Measurements from ENCODE around the gene PRKN. TPM values are rescaled to one million over a fixed set of nuclear protein-coding genes. Genes with fewer than 3 reads are reported as not detected.

The PRKN gene
- total and polyA plus RNA-seq, 2 experiments from 2014 or later: 0.10 to 0.84 TPM

DNA sequence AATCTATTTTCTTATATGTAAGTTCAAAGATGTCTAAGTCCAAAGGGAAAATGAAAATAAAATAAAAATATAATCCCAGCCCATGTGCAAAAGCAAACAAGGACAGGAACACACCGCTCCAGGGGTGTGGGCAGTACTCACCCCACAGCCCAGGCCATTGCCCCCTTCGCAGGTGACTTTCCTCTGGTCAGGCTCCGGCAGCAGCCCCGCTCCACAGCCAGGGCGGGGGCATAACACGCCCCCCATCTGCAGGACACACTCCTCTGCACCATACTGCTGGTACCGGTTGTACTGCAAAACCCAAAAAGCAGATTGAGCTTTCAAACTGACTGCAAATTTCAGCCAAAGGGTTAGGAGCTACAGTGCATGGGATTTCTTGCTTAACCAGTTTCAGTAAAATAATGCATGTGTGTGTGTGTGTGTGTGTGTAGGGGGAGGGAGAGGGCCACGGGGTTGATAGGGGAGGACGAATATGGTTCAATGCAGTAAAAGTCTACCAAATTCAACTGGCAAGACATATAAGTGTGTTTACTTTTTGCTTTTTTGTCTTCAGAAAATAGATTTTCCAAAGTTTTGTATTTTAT, 1178.8 kb downstream of the PRKN start:
- no peak for TF ChIP-seq EZH2phosphoT487 (IDR thresholded peaks at IDR 0.05; ENCODE audit: unreplicated experiment)
- no peak for TF ChIP-seq ZNF114 (CRISPR knock-in tag; IDR thresholded peaks at IDR 0.05)
- TF ChIP-seq, protein P1, sequence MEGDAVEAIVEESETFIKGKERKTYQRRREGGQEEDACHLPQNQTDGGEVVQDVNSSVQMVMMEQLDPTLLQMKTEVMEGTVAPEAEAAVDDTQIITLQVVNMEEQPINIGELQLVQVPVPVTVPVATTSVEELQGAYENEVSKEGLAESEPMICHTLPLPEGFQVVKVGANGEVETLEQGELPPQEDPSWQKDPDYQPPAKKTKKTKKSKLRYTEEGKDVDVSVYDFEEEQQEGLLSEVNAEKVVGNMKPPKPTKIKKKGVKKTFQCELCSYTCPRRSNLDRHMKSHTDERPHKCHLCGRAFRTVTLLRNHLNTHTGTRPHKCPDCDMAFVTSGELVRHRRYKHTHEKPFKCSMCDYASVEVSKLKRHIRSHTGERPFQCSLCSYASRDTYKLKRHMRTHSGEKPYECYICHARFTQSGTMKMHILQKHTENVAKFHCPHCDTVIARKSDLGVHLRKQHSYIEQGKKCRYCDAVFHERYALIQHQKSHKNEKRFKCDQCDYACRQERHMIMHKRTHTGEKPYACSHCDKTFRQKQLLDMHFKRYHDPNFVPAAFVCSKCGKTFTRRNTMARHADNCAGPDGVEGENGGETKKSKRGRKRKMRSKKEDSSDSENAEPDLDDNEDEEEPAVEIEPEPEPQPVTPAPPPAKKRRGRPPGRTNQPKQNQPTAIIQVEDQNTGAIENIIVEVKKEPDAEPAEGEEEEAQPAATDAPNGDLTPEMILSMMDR (conservative IDR thresholded peaks at IDR 0.05; ENCODE audit: low read depth in 2 of 2): no peak
- TF ChIP-seq JUNB (IDR thresholded peaks at IDR 0.05; ENCODE audit: unreplicated experiment): no peak
- no peak overlapping the region for H3K27ac ChIP-seq (ENCODE audit: low read depth)
- Mint-ChIP-seq H3K27ac (no peak overlapping the region), H3K27me3 (ENCODE audit: insufficient read depth, low read depth, poor library complexity) (peaks cover 3% of the 10 kb centered on the region), H3K36me3 (ENCODE audit: low read depth) (peaks cover 2% of the 10 kb centered on the region; the same call in 2 of the 3 replicates), H3K4me3 (no peak overlapping the region), H3K9me3 (peaks cover 12% of the 10 kb centered on the region), H3K4me1 (peaks cover 22% of the 10 kb centered on the region)
- no peaks in the 10 kb centered on the region for H3K36me3 ChIP-seq (ENCODE audit: insufficient read depth)
- ATAC-seq: no peak
- peaks cover 8% of the 10 kb centered on the region for H3K9me2 ChIP-seq (ENCODE audit: insufficient read depth)
- 0 out of 2 replicates have a peak, but pooled peaks cover 2% of the 10 kb centered on the region for H3K4me1 ChIP-seq (ENCODE audit: insufficient read depth)
- H3F3A ChIP-seq (replicated peaks; ENCODE audit: low read depth): no peaks in the 10 kb centered on the region
- H3K4me2 ChIP-seq: no peak overlapping the region
- H2AFZ ChIP-seq: no peak overlapping the region
- H3K79me2 ChIP-seq (replicated peaks; ENCODE audit: insufficient read depth): no peaks in the 10 kb centered on the region
- no peak overlapping the region for H3K4me3 ChIP-seq
- no peak for DNase-seq (ENCODE audit: low spot score)
- H3K27me3 ChIP-seq (ENCODE audit: insufficient read depth): no peaks in the 10 kb centered on the region
- no peaks in the 10 kb centered on the region for H4K20me1 ChIP-seq (replicated peaks; ENCODE audit: insufficient read depth)

DNA sequence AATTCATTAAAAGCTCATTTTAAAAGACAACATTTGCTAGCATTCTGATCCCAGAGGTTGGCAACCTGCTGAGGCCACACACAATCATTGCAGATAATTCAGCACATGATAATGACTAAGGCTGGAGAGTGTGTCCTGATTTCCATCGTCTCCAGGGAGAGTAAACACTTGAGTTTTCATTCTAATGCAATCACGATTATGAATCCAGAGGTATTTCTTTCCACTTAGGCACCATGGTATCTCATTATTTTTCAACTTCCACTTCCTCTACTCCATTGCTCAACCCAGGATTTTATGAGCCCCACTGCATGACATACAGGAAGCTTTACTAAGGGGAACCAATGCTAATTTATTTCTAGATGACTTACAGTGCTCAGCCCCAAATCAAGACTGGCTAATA, 1179.9 kb downstream of the PRKN start:
- Histone ChIP-seq H3F3A (replicated peaks; ENCODE audit: low read depth) (no peaks in the 10 kb centered on the region), H2AFZ (peak overlapping the region; percentile 44; the same call in 1 of the 2 replicates), H3K4me1 (ENCODE audit: insufficient read depth) (0 out of 2 replicates have a peak, but pooled peaks cover 2% of the 10 kb centered on the region), H4K20me1 (replicated peaks; ENCODE audit: insufficient read depth) (no peaks in the 10 kb centered on the region), H3K27ac (ENCODE audit: low read depth) (no peak overlapping the region), H3K36me3 (ENCODE audit: insufficient read depth) (no peaks in the 10 kb centered on the region), H3K4me3 (no peak overlapping the region), H3K27me3 (ENCODE audit: insufficient read depth) (no peaks in the 10 kb centered on the region), H3K79me2 (replicated peaks; ENCODE audit: insufficient read depth) (no peaks in the 10 kb centered on the region), H3K4me2 (no peak overlapping the region), H3K9me2 (ENCODE audit: insufficient read depth) (peaks cover 8% of the 10 kb centered on the region; the same call in 1 of the 2 replicates)
- ATAC-seq (no peak), DNase-seq (ENCODE audit: low spot score) (no peak)
- Mint-ChIP-seq H3K4me3 (no peak overlapping the region), H3K36me3 (ENCODE audit: low read depth) (no peaks in the 10 kb centered on the region), H3K9me3 (peaks cover 5% of the 10 kb centered on the region; the same call in 2 of the 3 replicates), H3K4me1 (peaks cover 22% of the 10 kb centered on the region), H3K27me3 (ENCODE audit: insufficient read depth, low read depth, poor library complexity) (peaks cover 3% of the 10 kb centered on the region), H3K27ac (no peak overlapping the region)
- TF ChIP-seq STAT1 (IDR thresholded peaks at IDR 0.05; ENCODE audit: unreplicated experiment): no peak
- TF ChIP-seq ZNF331 (CRISPR knock-in tag; IDR thresholded peaks at IDR 0.05; ENCODE audit: low read depth): no peak
- TF ChIP-seq, protein P2, sequence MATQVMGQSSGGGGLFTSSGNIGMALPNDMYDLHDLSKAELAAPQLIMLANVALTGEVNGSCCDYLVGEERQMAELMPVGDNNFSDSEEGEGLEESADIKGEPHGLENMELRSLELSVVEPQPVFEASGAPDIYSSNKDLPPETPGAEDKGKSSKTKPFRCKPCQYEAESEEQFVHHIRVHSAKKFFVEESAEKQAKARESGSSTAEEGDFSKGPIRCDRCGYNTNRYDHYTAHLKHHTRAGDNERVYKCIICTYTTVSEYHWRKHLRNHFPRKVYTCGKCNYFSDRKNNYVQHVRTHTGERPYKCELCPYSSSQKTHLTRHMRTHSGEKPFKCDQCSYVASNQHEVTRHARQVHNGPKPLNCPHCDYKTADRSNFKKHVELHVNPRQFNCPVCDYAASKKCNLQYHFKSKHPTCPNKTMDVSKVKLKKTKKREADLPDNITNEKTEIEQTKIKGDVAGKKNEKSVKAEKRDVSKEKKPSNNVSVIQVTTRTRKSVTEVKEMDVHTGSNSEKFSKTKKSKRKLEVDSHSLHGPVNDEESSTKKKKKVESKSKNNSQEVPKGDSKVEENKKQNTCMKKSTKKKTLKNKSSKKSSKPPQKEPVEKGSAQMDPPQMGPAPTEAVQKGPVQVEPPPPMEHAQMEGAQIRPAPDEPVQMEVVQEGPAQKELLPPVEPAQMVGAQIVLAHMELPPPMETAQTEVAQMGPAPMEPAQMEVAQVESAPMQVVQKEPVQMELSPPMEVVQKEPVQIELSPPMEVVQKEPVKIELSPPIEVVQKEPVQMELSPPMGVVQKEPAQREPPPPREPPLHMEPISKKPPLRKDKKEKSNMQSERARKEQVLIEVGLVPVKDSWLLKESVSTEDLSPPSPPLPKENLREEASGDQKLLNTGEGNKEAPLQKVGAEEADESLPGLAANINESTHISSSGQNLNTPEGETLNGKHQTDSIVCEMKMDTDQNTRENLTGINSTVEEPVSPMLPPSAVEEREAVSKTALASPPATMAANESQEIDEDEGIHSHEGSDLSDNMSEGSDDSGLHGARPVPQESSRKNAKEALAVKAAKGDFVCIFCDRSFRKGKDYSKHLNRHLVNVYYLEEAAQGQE (IDR thresholded peaks at IDR 0.05; ENCODE audit: unreplicated experiment): no peak
- TF ChIP-seq, protein P3, sequence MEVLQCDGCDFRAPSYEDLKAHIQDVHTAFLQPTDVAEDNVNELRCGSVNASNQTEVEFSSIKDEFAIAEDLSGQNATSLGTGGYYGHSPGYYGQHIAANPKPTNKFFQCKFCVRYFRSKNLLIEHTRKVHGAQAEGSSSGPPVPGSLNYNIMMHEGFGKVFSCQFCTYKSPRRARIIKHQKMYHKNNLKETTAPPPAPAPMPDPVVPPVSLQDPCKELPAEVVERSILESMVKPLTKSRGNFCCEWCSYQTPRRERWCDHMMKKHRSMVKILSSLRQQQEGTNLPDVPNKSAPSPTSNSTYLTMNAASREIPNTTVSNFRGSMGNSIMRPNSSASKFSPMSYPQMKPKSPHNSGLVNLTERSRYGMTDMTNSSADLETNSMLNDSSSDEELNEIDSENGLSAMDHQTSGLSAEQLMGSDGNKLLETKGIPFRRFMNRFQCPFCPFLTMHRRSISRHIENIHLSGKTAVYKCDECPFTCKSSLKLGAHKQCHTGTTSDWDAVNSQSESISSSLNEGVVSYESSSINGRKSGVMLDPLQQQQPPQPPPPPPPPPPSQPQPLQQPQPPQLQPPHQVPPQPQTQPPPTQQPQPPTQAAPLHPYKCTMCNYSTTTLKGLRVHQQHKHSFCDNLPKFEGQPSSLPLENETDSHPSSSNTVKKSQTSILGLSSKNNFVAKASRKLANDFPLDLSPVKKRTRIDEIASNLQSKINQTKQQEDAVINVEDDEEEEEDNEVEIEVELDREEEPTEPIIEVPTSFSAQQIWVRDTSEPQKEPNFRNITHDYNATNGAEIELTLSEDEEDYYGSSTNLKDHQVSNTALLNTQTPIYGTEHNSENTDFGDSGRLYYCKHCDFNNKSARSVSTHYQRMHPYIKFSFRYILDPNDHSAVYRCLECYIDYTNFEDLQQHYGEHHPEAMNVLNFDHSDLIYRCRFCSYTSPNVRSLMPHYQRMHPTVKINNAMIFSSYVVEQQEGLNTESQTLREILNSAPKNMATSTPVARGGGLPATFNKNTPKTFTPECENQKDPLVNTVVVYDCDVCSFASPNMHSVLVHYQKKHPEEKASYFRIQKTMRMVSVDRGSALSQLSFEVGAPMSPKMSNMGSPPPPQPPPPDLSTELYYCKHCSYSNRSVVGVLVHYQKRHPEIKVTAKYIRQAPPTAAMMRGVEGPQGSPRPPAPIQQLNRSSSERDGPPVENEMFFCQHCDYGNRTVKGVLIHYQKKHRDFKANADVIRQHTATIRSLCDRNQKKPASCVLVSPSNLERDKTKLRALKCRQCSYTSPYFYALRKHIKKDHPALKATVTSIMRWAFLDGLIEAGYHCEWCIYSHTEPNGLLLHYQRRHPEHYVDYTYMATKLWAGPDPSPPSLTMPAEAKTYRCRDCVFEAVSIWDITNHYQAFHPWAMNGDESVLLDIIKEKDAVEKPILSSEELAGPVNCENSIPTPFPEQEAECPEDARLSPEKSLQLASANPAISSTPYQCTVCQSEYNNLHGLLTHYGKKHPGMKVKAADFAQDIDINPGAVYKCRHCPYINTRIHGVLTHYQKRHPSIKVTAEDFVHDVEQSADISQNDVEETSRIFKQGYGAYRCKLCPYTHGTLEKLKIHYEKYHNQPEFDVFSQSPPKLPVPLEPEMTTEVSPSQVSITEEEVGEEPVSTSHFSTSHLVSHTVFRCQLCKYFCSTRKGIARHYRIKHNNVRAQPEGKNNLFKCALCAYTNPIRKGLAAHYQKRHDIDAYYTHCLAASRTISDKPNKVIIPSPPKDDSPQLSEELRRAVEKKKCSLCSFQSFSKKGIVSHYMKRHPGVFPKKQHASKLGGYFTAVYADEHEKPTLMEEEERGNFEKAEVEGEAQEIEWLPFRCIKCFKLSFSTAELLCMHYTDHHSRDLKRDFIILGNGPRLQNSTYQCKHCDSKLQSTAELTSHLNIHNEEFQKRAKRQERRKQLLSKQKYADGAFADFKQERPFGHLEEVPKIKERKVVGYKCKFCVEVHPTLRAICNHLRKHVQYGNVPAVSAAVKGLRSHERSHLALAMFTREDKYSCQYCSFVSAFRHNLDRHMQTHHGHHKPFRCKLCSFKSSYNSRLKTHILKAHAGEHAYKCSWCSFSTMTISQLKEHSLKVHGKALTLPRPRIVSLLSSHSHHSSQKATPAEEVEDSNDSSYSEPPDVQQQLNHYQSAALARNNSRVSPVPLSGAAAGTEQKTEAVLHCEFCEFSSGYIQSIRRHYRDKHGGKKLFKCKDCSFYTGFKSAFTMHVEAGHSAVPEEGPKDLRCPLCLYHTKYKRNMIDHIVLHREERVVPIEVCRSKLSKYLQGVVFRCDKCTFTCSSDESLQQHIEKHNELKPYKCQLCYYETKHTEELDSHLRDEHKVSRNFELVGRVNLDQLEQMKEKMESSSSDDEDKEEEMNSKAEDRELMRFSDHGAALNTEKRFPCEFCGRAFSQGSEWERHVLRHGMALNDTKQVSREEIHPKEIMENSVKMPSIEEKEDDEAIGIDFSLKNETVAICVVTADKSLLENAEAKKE (CRISPR knock-in tag; IDR thresholded peaks at IDR 0.05): no peak
- TF ChIP-seq EZH2 (IDR thresholded peaks at IDR 0.05; ENCODE audit: low read depth, unreplicated experiment): no peak

Measured in GM23338 (cell line).